ENCODE data around the gene OR4C5. TPM values are rescaled to one million over a fixed set of nuclear protein-coding genes. Genes with fewer than 3 reads are reported as not detected.
"Not testable (repeated sequence)": the region's sequence is repeated elsewhere in the genome, so short reads cannot be mapped to it uniquely, and the experiment has no call there.

OR4C5 gene
- not detected in 2 replicates for total RNA-seq (ENCODE audit: low replicate concordance)

- no peak within 1 kb of the TSS for H3K4me3 ChIP-seq (ENCODE audit: low read depth, low read length)
- TF ChIP-seq CTCF (IDR thresholded peaks at IDR 0.05; ENCODE audit: insufficient read depth, low read length): no peak
- no peak for DNase-seq (ENCODE audit: low read depth)
Measured at GRCh38 chr11:48366365-48366764, at the start of gene OR4C5. OR4C5 (minus strand) TSS chr11:48366465; CDS start chr11:48366465, 0 bp downstream.

- H3K4me3 ChIP-seq (ENCODE audit: low read depth, low read length): no peak overlapping the region
- DNase-seq (ENCODE audit: low read depth): no peak
- no peak for TF ChIP-seq CTCF (IDR thresholded peaks at IDR 0.05; ENCODE audit: insufficient read depth, low read length)
Measured at GRCh38 chr11:48384670-48385069, 18.4 kb upstream of the OR4C5 start.

- not testable (repeated sequence) for H3K4me3 ChIP-seq (ENCODE audit: low read depth, low read length); DNase-seq (ENCODE audit: low read depth)
Measured at GRCh38 chr11:48384151-48384550, 17.9 kb upstream of the OR4C5 start.

GRCh38 chr11:48361289-48361688 is 5.0 kb downstream of the OR4C5 start:
- not testable (repeated sequence) for H3K4me3 ChIP-seq (ENCODE audit: low read depth, low read length); DNase-seq (ENCODE audit: low read depth)

- H3K4me3 ChIP-seq (ENCODE audit: low read depth, low read length): no peak overlapping the region
- no peak for TF ChIP-seq CTCF (IDR thresholded peaks at IDR 0.05; ENCODE audit: insufficient read depth, low read length)
- no peak for DNase-seq (ENCODE audit: low read depth)
Measured at GRCh38 chr11:48354677-48355076, 11.6 kb downstream of the OR4C5 start.

- no peak for DNase-seq (ENCODE audit: low read depth)
- no peak for TF ChIP-seq CTCF (IDR thresholded peaks at IDR 0.05; ENCODE audit: insufficient read depth, low read length)
- H3K4me3 ChIP-seq (ENCODE audit: low read depth, low read length): no peak overlapping the region
Measured at GRCh38 chr11:48354013-48354412, 12.3 kb downstream of the OR4C5 start.

GRCh38 chr11:48346286-48346685 is 20.0 kb downstream of the OR4C5 start:
- not testable (repeated sequence) for H3K4me3 ChIP-seq (ENCODE audit: low read depth, low read length); DNase-seq (ENCODE audit: low read depth)

GRCh38 chr11:48342505-48342904 is 23.8 kb downstream of the OR4C5 start:
- not testable (repeated sequence) for DNase-seq (ENCODE audit: low read depth); H3K4me3 ChIP-seq (ENCODE audit: low read depth, low read length)

- no peak overlapping the region for H3K4me3 ChIP-seq (ENCODE audit: low read depth, low read length)
- no peak for TF ChIP-seq CTCF (IDR thresholded peaks at IDR 0.05; ENCODE audit: insufficient read depth, low read length)
Measured at GRCh38 chr11:48341466-48341865, 24.8 kb downstream of the OR4C5 start.

GRCh38 chr11:48324620-48325019 is 41.6 kb downstream of the OR4C5 start, which contains the start of gene OR4C3:
OR4C3 (plus strand) TSS chr11:48324920; CDS start chr11:48325022, 102 bp downstream.
- H3K4me3 ChIP-seq (ENCODE audit: low read depth, low read length); DNase-seq (ENCODE audit: low read depth): not testable (repeated sequence)

More at GRCh38 chr11:48341466-48341865, 24.8 kb downstream of the OR4C5 start:
- DNase-seq (ENCODE audit: low read depth): no peak

GRCh38 chr11:48319813-48320212 is 46.5 kb downstream of the OR4C5 start:
- not testable (repeated sequence) for DNase-seq (ENCODE audit: low read depth); H3K4me3 ChIP-seq (ENCODE audit: low read depth, low read length)

All from fibroblast of the aortic adventitia (primary cell).